GM18508 (cell line): ENCODE measurements around the gene CCNY.
"Not testable (repeated sequence)": the region's sequence is repeated elsewhere in the genome, so short reads cannot be mapped to it uniquely, and the experiment has no call there.

ENCODE experiments used
- ATAC-seq: cut with Tn5 transposase; IDR thresholded peaks from one replicate; pipeline ENCODE4 v1.9.1; 2021; ENCODE audit warnings: moderate number of reproducible peaks; ENCODE audit not compliant: insufficient read depth, unreplicated experiment

The CCNY gene

GRCh38 chr10:35336084-35336831 lies at the start of gene CCNY:
Gene CCNY (plus strand): TSS chr10:35336509. CDS start chr10:35337054, 545 bp downstream.
- no peak for ATAC-seq

- no peak for ATAC-seq
Observed at GRCh38 chr10:35289198-35289597, 47.1 kb upstream of the CCNY start.

GRCh38 chr10:35294506-35294905 lies 41.8 kb upstream of the CCNY start:
- no peak for ATAC-seq

GRCh38 chr10:35299016-35299415 lies 37.3 kb upstream of the CCNY start:
- ATAC-seq: no peak

- peak; percentile 92 for ATAC-seq
Observed at GRCh38 chr10:35300063-35300699, 36.1 kb upstream of the CCNY start.

GRCh38 chr10:35304649-35305048 lies 31.7 kb upstream of the CCNY start:
- no peak for ATAC-seq

GRCh38 chr10:35306852-35307251 lies 29.5 kb upstream of the CCNY start:
- ATAC-seq: no peak

GRCh38 chr10:35307297-35307696 lies 29.0 kb upstream of the CCNY start:
- no peak for ATAC-seq

- ATAC-seq: no peak
Observed at GRCh38 chr10:35308809-35309208, 27.5 kb upstream of the CCNY start.

- not testable (repeated sequence) for ATAC-seq
Observed at GRCh38 chr10:35314142-35314541, 22.2 kb upstream of the CCNY start.

GRCh38 chr10:35315235-35315634 lies 21.1 kb upstream of the CCNY start:
- not testable (repeated sequence) for ATAC-seq

- no peak for ATAC-seq
Observed at GRCh38 chr10:35316218-35316967, 19.9 kb upstream of the CCNY start.

GRCh38 chr10:35318551-35318950 lies 17.8 kb upstream of the CCNY start:
- no peak for ATAC-seq

- ATAC-seq: no peak
Observed at GRCh38 chr10:35320341-35320740, 16.0 kb upstream of the CCNY start.

GRCh38 chr10:35322636-35323035 lies 13.7 kb upstream of the CCNY start:
- no peak for ATAC-seq

- ATAC-seq: no peak
Observed at GRCh38 chr10:35324196-35324595, 12.1 kb upstream of the CCNY start.

- no peak for ATAC-seq
Observed at GRCh38 chr10:35326466-35327235, 9.7 kb upstream of the CCNY start.

GRCh38 chr10:35327790-35328403 lies 8.4 kb upstream of the CCNY start:
- no peak for ATAC-seq

GRCh38 chr10:35328404-35329037 lies 7.8 kb upstream of the CCNY start:
- no peak for ATAC-seq

- no peak for ATAC-seq
Observed at GRCh38 chr10:35329520-35329919, 6.8 kb upstream of the CCNY start.
